A673 (cell line): Measurements from ENCODE around the gene SLC2A4RG.

ENCODE experiments used
- EZH2 ChIP-seq: fragments of 200-600 bp; sonication (generic); IDR thresholded peaks from 2 replicates; pipeline ENCODE4 v1.6.1; 2017; ENCODE audit warnings: borderline replicate concordance, low read depth, mild to moderate bottlenecking, mixed read lengths, antibody characterized with exemption, low read length; ENCODE audit not compliant: poor library complexity, severe bottlenecking
- TF ChIP-seq, protein P1 (sequence below): fragments of 300-800, 200-600 bp; sonication (generic); conservative IDR thresholded peaks from 2 replicates; pipeline ENCODE4 v1.5.1; 2017; ENCODE audit warnings: low read depth, mild to moderate bottlenecking, antibody characterized with exemption, low read length, moderate library complexity, mixed read lengths

DNA sequence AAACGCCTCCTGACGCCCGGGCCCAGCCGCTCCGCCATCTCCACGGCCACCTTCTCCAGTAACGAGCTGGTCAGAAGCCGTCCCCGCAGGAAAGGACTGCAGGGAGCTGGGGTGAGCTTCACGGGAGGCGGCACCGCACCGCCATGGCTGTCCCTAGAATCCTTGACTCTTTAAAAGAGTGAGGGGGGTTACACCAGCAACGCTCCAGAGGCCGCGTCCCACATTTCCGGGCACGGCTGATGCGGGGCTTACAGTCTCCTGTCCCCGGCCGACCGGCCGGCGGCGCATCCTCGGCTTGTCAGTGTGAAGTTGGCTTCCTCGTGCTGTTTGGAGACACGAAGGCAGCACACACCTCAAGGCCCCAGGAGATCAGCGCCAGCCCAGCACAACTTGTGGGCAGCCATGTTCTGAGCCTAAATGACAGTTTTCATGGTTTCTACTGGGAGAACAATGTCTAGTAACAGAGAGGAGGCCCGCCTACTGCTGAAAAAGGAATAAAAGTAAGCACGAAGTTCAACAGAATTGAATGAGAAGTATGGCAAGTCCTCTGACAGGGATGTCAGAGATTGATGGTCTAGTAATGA lies 30.4 kb downstream of the SLC2A4RG start:
- TF ChIP-seq, protein P1, sequence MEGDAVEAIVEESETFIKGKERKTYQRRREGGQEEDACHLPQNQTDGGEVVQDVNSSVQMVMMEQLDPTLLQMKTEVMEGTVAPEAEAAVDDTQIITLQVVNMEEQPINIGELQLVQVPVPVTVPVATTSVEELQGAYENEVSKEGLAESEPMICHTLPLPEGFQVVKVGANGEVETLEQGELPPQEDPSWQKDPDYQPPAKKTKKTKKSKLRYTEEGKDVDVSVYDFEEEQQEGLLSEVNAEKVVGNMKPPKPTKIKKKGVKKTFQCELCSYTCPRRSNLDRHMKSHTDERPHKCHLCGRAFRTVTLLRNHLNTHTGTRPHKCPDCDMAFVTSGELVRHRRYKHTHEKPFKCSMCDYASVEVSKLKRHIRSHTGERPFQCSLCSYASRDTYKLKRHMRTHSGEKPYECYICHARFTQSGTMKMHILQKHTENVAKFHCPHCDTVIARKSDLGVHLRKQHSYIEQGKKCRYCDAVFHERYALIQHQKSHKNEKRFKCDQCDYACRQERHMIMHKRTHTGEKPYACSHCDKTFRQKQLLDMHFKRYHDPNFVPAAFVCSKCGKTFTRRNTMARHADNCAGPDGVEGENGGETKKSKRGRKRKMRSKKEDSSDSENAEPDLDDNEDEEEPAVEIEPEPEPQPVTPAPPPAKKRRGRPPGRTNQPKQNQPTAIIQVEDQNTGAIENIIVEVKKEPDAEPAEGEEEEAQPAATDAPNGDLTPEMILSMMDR: no peak
- no peak for TF ChIP-seq EZH2
